GM12872 (cell line): ENCODE data around the gene CES2.

Experiments used
- CTCF ChIP-seq: IDR thresholded peaks from 3 replicates; pipeline ENCODE4 v1.5.1; 2011; ENCODE audit warnings: low read depth, mild to moderate bottlenecking, low read length, moderate library complexity; ENCODE audit not compliant: insufficient read depth

The CES2 gene

GRCh38 chr16:66949472-66949871 lies 14.2 kb downstream of the CES2 start:
- TF ChIP-seq CTCF, result no peak

GRCh38 chr16:66950437-66950836 lies 15.1 kb downstream of the CES2 start:
- no peak for TF ChIP-seq CTCF

- TF ChIP-seq CTCF, result no peak
These were observed 15.9 kb downstream of the CES2 start for GRCh38 chr16:66950971-66951790.

- TF ChIP-seq CTCF, result no peak
These were observed 17.3 kb downstream of the CES2 start for GRCh38 chr16:66952430-66953110.

- no peak for TF ChIP-seq CTCF
These were observed 18.3 kb downstream of the CES2 start for GRCh38 chr16:66953462-66954096.

GRCh38 chr16:66954097-66954659 lies 18.9 kb downstream of the CES2 start:
- TF ChIP-seq CTCF, result peak; percentile 81
